ENCODE data around the gene FEM1C. TPM values are rescaled to one million over a fixed set of nuclear protein-coding genes. Genes with fewer than 3 reads are reported as not detected.

The FEM1C gene
- total and polyA plus RNA-seq, 9 of the 15 experiments (the other 6 are each of a cell fraction or from before 2014, with no cell fraction given): 1.4 to 9.3 (median 4.3) TPM

DNA sequence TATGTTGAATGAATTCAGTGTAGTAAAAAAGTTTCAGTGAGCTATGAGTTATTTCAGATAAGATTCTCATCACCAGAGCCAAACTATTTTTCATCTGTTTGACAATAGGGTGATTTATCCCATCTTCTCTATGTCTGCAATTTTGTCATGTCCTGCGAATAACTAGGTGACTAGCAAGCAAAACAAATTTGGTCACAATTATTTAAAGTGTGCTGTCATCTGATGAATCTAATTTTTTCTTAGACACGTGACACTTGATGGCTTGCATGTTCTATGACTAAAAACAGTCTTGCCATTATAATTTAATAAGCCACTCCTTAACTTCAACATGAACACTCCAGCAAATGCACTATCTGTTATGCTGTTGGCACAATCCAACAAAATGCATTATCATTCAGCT is 35.0 kb downstream of the FEM1C start:
- in situ Hi-C loops (cut with MboI) (no loop called here), intact Hi-C loops (cut with micrococcal nuclease) (no loop called here)
- TF ChIP-seq BRD9 (IDR thresholded peaks at IDR 0.05; ENCODE audit: low read depth, partially characterized antibody) (no peak), CSDE1 (IDR thresholded peaks at IDR 0.05) (no peak), FUS (optimal IDR thresholded peaks at IDR 0.05; ENCODE audit: low read depth, low read length) (no peak), MTA2 (IDR thresholded peaks at IDR 0.05; ENCODE audit: low read depth) (no peak), SMARCA4 (IDR thresholded peaks at IDR 0.05) (no peak), ZNF57 (CRISPR knock-in tag; IDR thresholded peaks at IDR 0.05) (no peak)
- TF ChIP-seq, protein P1, sequence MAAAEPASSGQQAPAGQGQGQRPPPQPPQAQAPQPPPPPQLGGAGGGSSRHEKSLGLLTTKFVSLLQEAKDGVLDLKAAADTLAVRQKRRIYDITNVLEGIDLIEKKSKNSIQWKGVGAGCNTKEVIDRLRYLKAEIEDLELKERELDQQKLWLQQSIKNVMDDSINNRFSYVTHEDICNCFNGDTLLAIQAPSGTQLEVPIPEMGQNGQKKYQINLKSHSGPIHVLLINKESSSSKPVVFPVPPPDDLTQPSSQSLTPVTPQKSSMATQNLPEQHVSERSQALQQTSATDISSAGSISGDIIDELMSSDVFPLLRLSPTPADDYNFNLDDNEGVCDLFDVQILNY (CRISPR knock-in tag; IDR thresholded peaks at IDR 0.05): no peak
- TF ChIP-seq, protein P2, sequence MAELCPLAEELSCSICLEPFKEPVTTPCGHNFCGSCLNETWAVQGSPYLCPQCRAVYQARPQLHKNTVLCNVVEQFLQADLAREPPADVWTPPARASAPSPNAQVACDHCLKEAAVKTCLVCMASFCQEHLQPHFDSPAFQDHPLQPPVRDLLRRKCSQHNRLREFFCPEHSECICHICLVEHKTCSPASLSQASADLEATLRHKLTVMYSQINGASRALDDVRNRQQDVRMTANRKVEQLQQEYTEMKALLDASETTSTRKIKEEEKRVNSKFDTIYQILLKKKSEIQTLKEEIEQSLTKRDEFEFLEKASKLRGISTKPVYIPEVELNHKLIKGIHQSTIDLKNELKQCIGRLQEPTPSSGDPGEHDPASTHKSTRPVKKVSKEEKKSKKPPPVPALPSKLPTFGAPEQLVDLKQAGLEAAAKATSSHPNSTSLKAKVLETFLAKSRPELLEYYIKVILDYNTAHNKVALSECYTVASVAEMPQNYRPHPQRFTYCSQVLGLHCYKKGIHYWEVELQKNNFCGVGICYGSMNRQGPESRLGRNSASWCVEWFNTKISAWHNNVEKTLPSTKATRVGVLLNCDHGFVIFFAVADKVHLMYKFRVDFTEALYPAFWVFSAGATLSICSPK (IDR thresholded peaks at IDR 0.05; ENCODE audit: borderline replicate concordance): no peak
- TF ChIP-seq, protein P3, sequence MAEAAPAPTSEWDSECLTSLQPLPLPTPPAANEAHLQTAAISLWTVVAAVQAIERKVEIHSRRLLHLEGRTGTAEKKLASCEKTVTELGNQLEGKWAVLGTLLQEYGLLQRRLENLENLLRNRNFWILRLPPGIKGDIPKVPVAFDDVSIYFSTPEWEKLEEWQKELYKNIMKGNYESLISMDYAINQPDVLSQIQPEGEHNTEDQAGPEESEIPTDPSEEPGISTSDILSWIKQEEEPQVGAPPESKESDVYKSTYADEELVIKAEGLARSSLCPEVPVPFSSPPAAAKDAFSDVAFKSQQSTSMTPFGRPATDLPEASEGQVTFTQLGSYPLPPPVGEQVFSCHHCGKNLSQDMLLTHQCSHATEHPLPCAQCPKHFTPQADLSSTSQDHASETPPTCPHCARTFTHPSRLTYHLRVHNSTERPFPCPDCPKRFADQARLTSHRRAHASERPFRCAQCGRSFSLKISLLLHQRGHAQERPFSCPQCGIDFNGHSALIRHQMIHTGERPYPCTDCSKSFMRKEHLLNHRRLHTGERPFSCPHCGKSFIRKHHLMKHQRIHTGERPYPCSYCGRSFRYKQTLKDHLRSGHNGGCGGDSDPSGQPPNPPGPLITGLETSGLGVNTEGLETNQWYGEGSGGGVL (CRISPR knock-in tag; IDR thresholded peaks at IDR 0.05): no peak
- TF ChIP-seq, protein P4, sequence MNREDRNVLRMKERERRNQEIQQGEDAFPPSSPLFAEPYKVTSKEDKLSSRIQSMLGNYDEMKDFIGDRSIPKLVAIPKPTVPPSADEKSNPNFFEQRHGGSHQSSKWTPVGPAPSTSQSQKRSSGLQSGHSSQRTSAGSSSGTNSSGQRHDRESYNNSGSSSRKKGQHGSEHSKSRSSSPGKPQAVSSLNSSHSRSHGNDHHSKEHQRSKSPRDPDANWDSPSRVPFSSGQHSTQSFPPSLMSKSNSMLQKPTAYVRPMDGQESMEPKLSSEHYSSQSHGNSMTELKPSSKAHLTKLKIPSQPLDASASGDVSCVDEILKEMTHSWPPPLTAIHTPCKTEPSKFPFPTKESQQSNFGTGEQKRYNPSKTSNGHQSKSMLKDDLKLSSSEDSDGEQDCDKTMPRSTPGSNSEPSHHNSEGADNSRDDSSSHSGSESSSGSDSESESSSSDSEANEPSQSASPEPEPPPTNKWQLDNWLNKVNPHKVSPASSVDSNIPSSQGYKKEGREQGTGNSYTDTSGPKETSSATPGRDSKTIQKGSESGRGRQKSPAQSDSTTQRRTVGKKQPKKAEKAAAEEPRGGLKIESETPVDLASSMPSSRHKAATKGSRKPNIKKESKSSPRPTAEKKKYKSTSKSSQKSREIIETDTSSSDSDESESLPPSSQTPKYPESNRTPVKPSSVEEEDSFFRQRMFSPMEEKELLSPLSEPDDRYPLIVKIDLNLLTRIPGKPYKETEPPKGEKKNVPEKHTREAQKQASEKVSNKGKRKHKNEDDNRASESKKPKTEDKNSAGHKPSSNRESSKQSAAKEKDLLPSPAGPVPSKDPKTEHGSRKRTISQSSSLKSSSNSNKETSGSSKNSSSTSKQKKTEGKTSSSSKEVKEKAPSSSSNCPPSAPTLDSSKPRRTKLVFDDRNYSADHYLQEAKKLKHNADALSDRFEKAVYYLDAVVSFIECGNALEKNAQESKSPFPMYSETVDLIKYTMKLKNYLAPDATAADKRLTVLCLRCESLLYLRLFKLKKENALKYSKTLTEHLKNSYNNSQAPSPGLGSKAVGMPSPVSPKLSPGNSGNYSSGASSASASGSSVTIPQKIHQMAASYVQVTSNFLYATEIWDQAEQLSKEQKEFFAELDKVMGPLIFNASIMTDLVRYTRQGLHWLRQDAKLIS (CRISPR knock-in tag; IDR thresholded peaks at IDR 0.05): no peak
- ChIA-PET POLR2A (interaction anchor here (0.5 to 0.6 kb wide), 2 partner anchors 19 to 421 kb away, joined by 3 read pairs; no protein-coding TSS in a partner anchor), CTCF (ENCODE audit: low intra/inter-chr PET ratio) (no interaction called here)
- no peaks in the 10 kb centered on the region for H3K9me3 ChIP-seq (replicated peaks; ENCODE audit: control insufficient read depth, insufficient read depth, low read depth, low read length)
- no TSS peak for BruUV-seq (replicated peaks)
- no peaks in the 10 kb centered on the region for H3K9me1 ChIP-seq (ENCODE audit: control insufficient read depth, insufficient read depth, low read length)
- ATAC-seq (no peak), FAIRE-seq (no peak), DNase-seq (ENCODE audit: extremely low read depth in 1 of 4, low spot score in 3 of 4) (no peak)
- no peaks in the 10 kb centered on the region for H3K36me3 ChIP-seq (ENCODE audit: control insufficient read depth, insufficient read depth, low read length)
- no peak overlapping the region for H3K4me2 ChIP-seq (ENCODE audit: insufficient read depth, low read length)
- H3K4me1 ChIP-seq (replicated peaks in 1 of 2; ENCODE audit: control insufficient read depth in 2 of 2, insufficient read depth in 2 of 2, low read length in 2 of 2): no peaks in the 10 kb centered on the region
- no peak overlapping the region for H3K9ac ChIP-seq (ENCODE audit: insufficient read depth in 1 of 2, low read depth in 2 of 2, low read length in 2 of 2)
- H3K27ac ChIP-seq (ENCODE audit: extremely low read depth, low read depth, low read length): no peak overlapping the region
- no peaks in the 10 kb centered on the region for H4K20me1 ChIP-seq (replicated peaks; ENCODE audit: control insufficient read depth, insufficient read depth, low read length)
- no peak overlapping the region for H3K4me3 ChIP-seq
- WGBS (ENCODE audit: insufficient coverage, low coverage, missing lambda C conversion rate): 0% methylated on average over 2 of the region's 2 CpGs
- H3K27me3 ChIP-seq (ENCODE audit: control insufficient read depth in 2 of 2, insufficient read depth in 2 of 2, low read length in 2 of 2): peaks cover 4 to 16% of the 10 kb centered on the region in 2 experiments
- H3K79me2 ChIP-seq (ENCODE audit: control insufficient read depth, insufficient read depth, low read length): no peaks in the 10 kb centered on the region
- no peak overlapping the region for H2AFZ ChIP-seq (ENCODE audit: low read depth, low read length)
